NCI-H82 treated with DMSO at 0.1 percent for 48 hours (cell line): ENCODE results near the gene ZNF581.

ENCODE experiments used
- DNase-seq: peaks from one replicate; lab custom pipeline; 2025; ENCODE audit not compliant: unreplicated experiment; lab: John Stamatoyannopoulos, UW

Gene ZNF581

GRCh38 chr19:55647732-55648584 lies 4.5 kb downstream of the ZNF581 start, which contains the start of gene CCDC106:
TSS of gene CCDC106 (plus strand) at chr19:55648212. CDS start at chr19:55649047, 835 bp downstream.
- DNase-seq = peak; percentile 55

GRCh38 chr19:55648585-55649267 lies 5.3 kb downstream of the ZNF581 start:
- DNase-seq = no peak

GRCh38 chr19:55649268-55650125 lies 6.0 kb downstream of the ZNF581 start:
- no peak for DNase-seq

- DNase-seq = no peak
Measured at GRCh38 chr19:55650126-55650557, 6.7 kb downstream of the ZNF581 start.

GRCh38 chr19:55650602-55651230 lies 7.3 kb downstream of the ZNF581 start:
- no peak for DNase-seq

- DNase-seq = no peak
Measured at GRCh38 chr19:55651236-55651635, 7.8 kb downstream of the ZNF581 start.

GRCh38 chr19:55652311-55653128 lies 9.1 kb downstream of the ZNF581 start:
- no peak for DNase-seq

- peak; percentile 99 for DNase-seq
Measured at GRCh38 chr19:55653651-55654322, 10.3 kb downstream of the ZNF581 start.

GRCh38 chr19:55654323-55654867 lies 10.9 kb downstream of the ZNF581 start:
- peak; percentile 94 for DNase-seq

- peak; percentile 85 for DNase-seq
Measured at GRCh38 chr19:55654868-55655647, 11.6 kb downstream of the ZNF581 start, which contains the start of gene U2AF2. TSS of gene U2AF2 (plus strand) at chr19:55655035. CDS start at chr19:55655105, 70 bp downstream.

GRCh38 chr19:55655648-55656040 lies 12.2 kb downstream of the ZNF581 start:
- DNase-seq = no peak

- DNase-seq = no peak
Measured at GRCh38 chr19:55656552-55656951, 13.1 kb downstream of the ZNF581 start.

- no peak for DNase-seq
Measured at GRCh38 chr19:55656988-55657747, 13.7 kb downstream of the ZNF581 start.

GRCh38 chr19:55658846-55659459 lies 15.5 kb downstream of the ZNF581 start:
- DNase-seq = no peak

GRCh38 chr19:55659822-55660221 lies 16.4 kb downstream of the ZNF581 start:
- DNase-seq = no peak

GRCh38 chr19:55660404-55660803 lies 17.0 kb downstream of the ZNF581 start:
- DNase-seq = no peak

- DNase-seq = no peak
Measured at GRCh38 chr19:55660991-55661390, 17.5 kb downstream of the ZNF581 start.
